Activated naive CD4-positive, alpha-beta T cell treated with anti-CD3 and anti-CD28 coated beads, Interleukin-2, amount 50 U/mL, for 16 hours (primary cell): ENCODE results near the gene WDR89.
"Not testable (repeated sequence)": the region's sequence is repeated elsewhere in the genome, so short reads cannot be mapped to it uniquely, and the experiment has no call there.

Experiments
- DNase-seq: peaks from one replicate; pipeline ENCODE4 v3.0.0-alpha.2; 2020

Gene WDR89

DNA sequence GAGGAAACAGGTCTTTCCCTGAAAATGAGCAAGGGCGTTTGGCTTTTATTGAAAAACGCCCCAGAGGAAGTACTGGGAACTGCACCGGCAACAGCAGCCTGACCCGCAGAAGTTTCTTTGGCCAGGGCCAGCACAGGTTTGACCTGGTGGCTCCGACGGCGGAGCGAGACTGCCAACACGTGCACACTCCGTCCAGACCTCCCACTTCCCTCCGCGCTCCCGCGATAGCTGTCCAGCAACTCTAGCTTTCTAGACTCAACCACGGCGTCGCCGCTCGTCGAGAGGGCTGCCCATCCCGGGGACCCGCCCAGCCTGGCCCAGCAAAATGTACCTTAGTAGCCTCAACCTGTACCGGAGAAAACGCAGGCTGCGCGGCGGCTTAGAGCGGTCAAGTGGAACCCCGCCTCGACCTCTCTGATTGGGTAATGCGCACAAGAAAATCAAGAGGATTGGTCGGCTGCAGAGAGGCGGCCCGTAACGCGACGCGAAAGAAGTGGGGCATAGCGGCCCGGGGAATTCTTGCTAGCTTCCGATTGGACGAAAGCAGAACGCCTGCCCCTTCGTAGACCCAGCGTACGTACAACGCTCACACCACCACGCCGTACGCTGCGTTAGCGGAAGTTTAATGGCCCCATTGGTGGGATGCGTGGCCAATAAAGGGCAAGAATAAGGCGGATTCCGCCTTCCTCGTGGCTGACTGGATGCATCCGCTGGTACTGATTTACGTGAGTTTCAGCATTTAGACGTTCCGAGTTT is at the start of gene WDR89:
Gene WDR89 (minus strand): TSS at position 399 of the 756 bp plus-strand sequence. CDS start 41,929 bp downstream, outside the sequence.
- DNase-seq = peak; percentile 95

DNA sequence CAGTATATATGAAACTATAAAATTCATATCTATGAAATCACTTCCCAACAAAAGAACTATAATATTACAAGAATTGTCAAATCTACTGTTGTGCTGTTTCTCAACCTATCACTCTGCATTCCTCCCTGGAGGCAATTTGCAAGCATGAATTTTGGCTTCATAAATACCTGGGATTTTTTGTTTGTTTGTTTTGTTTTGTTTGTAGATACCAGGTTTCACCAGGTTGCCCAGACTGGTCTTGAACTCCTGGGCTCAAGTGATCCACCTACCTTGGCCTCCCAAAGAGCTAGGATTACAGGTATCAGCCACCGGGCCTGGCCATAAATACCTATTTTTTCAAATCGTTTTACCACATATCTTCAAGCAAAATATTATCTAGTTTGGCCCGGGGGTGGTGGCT is 47.5 kb upstream of the WDR89 start:
- DNase-seq = no peak

DNA sequence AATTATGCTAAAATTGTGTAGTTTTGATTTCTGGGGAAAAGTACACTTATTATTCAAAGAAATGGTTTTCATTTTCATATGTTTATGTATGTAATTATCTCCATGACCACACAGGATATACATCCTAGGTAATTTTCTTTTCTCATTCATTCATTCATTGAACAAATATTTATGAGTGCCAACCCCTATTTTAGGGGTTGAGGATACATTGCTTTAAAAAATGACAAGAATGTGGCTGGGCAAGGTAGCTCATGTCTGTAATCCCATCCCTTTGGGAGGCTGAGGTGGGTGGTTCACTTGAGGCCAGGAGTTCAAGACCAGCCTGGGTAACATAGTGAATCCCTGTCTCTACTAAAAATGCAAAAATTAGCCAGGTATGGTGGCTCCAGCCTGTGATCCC is 45.3 kb upstream of the WDR89 start:
- no peak for DNase-seq

DNA sequence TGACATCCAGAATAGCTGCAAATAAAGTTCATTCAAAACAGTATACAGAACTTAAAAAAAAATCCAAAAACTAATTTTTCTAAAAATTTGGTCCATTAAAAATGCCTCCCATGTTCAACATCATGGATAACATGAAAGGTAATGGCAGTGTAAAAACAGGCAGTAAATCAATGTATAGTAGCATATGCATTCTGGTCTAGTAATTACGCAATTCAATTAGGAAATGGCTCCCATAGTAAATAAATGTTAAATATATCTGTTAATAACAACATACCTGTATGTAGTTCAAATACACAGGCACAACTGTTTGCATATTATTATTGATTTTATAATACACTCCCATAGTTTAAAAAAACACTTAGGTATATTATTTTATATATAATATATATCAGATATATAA is 43.7 kb upstream of the WDR89 start:
- no peak for DNase-seq

DNA sequence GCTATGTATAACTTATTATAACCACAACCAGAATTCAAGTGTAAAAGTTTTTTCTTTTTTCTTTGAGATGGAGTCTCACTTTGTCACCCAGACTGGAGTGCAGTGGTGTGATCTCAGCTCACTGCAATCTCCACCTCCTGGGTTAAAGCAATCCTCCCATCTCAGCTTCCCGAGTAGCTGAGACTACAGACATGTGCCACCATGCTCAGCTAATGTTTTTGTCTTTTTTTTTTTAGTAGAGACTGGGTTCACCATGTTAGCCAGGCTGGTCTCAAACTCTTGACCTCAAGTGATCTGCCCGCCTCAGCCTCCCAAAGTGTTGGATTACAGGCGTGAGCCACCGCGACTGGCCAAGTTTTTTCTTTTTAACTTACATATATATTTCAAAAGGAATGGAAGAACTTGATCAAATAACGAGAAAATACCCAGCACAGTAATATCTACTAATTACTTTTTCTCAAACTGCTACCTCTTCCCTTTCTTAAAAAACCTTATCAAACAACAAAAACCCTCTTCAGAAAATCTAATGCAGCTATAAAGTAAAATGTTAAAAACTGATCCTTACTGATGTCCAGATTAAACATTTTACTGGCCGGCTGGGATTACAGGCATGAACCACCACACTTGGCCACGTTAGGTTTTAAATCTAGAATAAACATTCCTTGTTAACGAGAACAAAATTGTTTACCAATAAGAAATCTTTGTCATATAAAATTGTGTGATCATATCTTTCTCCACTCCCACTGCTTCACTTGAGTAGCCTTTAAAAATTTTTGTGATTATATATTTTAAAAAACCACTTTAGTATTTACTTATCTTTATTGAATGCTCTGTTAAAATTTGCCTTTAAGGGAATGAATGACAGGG is 41.3 kb upstream of the WDR89 start:
- DNase-seq = no peak

DNA sequence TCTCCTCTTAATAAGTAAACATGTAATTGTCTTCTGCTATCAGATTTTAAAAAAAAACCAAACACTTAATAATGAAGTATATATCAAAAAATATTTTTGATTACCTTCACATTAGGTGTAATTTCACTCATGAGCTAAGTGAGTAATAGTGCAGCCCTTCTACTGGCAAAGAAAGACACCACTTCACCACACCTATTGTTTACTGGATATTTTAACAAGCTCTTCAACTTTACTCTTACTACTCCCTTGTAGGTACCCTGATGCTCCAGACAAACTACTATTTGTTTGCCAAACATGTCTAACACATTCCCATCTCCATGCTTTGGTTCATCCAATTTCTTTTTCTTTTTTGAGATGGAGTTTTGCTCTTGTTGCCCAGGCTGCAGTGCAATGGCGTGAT is 36.9 kb upstream of the WDR89 start:
- DNase-seq = no peak

- no peak for DNase-seq
Observed at GRCh38 chr14:63677891-63678379, 36.3 kb upstream of the WDR89 start.

- DNase-seq = no peak
Observed at GRCh38 chr14:63676615-63677014, 34.9 kb upstream of the WDR89 start.

- DNase-seq = no peak
Observed at GRCh38 chr14:63673886-63674497, 32.3 kb upstream of the WDR89 start.

DNA sequence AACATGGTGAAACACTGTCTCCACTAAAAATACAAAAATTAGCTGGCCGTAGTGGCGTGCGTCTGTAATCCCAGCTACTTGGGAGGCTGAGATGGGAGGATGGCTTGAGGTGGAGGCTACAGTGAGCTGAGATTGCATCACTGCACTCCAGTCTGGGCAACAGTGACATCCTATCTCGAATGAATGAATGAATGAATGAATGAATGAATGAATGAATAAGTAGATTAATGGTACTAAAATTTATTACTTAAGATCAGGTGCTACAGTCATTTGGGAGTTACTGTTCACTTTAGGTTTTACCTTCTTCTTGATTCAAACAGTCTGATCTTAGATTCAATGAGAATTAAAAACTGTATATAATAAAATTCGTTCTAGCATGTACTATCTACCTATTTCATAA is 31.6 kb upstream of the WDR89 start:
- DNase-seq = no peak

- no peak for DNase-seq
Observed at GRCh38 chr14:63672417-63673180, 30.9 kb upstream of the WDR89 start.

- DNase-seq = no peak
Observed at GRCh38 chr14:63671987-63672386, 30.3 kb upstream of the WDR89 start.

GRCh38 chr14:63670692-63671091 is 29.0 kb upstream of the WDR89 start:
- DNase-seq = no peak

DNA sequence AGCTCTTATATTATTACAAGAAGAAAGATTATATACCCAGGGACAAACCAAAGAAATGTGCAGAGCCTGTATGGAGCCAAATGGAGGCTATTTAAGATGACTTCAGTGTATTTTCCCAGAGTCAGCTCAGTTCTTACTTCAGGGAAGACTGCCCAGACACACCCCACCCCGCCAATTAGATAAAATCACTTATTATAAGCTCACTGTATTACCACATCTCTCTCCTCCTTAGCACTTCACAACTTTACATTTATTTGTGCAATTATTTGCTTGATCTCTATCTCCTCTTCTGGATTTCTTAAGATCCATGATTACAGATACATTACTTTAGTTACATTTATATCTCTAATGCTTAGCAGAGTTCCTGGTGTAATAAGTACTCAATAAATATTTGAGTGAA is 24.7 kb upstream of the WDR89 start:
- DNase-seq = no peak

GRCh38 chr14:63663428-63664341 is 22.0 kb upstream of the WDR89 start:
- no peak for DNase-seq

GRCh38 chr14:63662776-63663175 is 21.1 kb upstream of the WDR89 start:
- DNase-seq = no peak

- not testable (repeated sequence) for DNase-seq
Observed at GRCh38 chr14:63661881-63662280, 20.2 kb upstream of the WDR89 start.

GRCh38 chr14:63659726-63660125 is 18.1 kb upstream of the WDR89 start:
- DNase-seq = no peak

DNA sequence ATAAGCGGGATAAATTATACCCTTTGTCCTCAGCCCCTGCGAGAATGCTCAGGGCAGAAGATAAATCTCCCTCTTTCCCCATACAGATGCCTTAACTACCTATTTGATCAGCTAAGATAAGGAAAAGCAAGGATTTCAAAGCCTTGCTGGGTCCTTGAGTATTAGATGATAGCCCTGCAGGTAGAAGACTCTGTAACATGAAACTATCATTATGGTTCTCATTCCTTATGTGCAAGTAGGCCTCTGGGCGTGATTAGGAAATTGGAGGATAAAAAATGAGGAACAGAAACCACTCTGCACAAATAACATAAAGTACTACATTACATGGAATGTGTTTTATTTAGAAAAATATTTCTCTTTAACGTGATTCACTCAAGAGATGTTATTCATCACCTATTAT is 14.5 kb upstream of the WDR89 start:
- no peak for DNase-seq

DNA sequence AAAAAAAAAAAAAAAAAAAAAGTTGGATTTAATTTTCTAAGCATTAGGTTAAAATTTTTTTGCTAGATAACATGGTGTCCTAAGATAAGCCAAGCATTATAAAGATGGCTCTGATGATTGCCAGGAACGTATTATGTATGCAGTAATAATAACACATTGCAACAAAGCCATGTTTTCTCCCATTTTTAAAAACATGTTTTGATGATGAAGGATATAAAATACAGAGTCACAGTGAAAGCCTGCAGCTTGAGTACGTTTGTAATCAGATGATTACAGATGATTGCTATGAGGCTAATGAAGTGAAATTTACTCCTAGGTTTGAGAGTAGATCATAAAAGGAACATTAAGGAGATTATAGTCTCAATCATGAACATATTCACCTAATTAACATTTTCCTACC is 13.3 kb upstream of the WDR89 start:
- no peak for DNase-seq

- DNase-seq = no peak
Observed at GRCh38 chr14:63654346-63654745, 12.7 kb upstream of the WDR89 start.

DNA sequence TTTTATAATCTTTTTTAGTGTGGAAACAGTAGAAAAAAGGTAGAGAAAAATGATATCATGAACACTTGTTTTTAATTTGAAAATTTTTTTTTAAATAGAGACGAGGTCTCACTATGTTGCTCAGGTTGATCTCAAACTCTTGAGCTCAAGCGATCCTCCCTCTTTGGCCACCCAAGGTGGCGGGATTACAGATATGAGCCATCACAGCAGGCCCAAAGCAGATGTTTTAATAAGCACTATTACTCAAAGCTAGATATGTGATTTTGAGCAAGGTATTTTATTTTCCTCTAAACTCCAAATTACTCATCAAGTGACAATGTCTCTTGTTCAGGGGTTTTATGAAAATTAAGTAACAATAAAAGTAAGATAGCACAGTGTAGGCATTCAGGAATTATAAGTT is 10.7 kb upstream of the WDR89 start:
- no peak for DNase-seq
